ENCODE measurements around the gene ADAMTSL4.

ADAMTSL4 gene

DNA sequence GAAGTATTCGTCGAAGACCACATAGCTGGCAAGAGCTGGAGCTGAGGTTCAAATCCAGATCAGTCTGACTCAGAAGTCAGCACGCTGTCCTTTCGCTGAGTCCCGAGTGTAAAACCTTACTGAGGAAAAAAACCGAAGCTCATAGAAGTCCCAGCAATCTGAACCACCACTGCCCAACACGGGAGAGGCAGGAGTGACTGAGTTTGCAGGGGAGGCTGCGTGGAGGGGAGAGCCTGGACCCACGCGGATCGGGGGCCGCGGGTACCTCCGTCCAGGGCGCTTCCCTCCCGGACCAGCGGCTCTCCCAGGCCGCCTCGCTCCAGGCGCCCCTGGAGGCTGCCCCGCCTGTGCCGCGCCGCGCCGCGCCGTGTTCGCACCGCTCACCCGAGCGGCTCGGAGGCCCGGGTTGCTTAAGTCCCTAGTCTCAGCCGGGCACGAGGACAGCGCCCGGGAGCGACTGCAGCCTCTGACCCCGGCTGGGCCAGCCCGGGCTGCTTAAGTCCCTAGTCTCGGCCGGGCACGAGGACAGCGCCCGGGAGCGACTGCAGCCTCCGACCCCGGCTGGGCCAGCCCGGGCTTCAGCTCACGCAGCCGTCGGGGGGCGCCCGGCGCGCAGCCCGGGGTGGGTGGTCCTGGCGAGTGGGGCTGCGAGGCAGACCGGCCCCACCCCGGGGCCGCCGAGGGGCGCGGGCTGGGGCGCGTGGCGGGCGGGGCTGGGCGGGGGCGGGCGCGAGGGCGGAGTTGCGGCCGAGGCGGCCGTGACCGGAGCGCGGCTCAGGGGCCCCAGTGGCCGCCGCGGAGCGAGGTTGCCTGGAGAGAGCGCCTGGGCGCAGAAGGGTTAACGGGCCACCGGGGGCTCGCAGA is at the start of gene ADAMTSL4:
Gene ADAMTSL4 (plus strand): TSS at position 777 of the 864 bp plus-strand sequence. CDS start 2,881 bp downstream, outside the sequence.
- DNase-seq = no peak

DNA sequence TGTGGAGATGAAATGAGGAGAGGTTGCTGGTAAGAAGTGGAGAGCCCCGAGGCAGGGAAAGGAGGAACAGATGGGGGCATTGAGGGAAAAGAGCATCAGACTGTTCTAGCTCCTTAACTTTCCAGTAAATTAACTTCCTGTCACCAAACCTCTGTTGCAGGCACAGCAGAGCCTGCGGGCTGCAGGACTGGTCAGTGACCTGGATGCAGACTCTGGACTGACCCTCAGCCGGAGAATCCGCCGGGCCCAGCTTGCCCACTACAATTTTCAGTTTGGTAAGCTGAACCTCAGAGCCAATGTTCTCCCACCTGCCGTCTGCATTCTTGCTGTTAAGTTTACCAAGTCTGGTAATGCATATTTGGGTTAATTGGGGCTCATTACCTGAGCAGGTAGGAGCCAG is 43.8 kb upstream of the ADAMTSL4 start:
- no peak for DNase-seq

- DNase-seq = no peak
Measured at GRCh38 chr1:150507912-150508864, 41.0 kb upstream of the ADAMTSL4 start, which contains the start of gene ECM1. ECM1 (plus strand) TSS chr1:150508109; CDS start chr1:150508210, 101 bp downstream.

GRCh38 chr1:150508982-150509381 is 40.2 kb upstream of the ADAMTSL4 start:
- no peak for DNase-seq

GRCh38 chr1:150511551-150511950 is 37.7 kb upstream of the ADAMTSL4 start:
- DNase-seq = no peak

DNA sequence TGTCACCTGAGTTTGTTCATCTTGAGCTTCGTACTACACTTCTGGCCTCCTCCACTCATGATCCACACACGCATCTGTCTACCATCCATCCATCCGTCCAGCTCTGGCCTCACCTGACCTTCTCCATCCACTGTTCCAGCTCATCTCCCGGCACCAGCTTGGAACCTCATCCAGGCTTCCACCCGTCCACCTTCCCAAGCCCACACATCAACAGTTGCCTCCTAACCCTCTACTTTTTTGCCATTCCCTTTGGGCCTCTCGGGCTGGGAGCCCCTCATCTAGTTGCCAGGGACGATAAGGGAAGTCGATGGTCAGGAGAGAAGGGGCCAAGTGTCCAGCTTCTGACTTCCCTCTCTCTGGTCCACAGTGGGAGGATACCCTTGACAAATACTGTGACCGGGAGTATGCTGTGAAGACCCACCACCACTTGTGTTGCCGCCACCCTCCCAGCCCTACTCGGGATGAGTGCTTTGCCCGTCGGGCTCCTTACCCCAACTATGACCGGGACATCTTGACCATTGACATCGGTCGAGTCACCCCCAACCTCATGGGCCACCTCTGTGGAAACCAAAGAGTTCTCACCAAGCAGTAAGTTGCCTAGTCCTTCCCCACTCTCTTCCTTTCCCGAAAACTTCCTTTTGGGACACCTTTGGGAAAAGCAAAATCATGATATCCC is 37.1 kb upstream of the ADAMTSL4 start:
- no peak for DNase-seq

- DNase-seq = no peak
Measured at GRCh38 chr1:150512846-150513245, 36.4 kb upstream of the ADAMTSL4 start.

DNA sequence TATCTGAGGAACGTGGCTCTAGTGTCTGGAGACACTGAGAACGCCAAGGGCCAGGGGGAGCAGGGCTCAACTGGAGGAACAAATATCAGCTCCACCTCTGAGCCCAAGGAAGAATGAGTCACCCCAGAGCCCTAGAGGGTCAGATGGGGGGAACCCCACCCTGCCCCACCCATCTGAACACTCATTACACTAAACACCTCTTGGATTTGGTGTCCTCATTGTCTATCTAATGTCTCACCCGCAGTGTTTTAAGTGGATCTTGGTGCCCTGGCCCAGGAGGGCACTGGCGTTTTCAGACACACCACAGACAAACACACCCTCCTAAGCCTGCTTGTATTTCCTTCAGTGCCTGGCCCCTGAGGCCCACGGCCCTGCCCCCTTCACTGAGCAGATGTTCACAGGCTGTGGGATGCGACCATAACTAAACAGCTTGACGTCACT is 35.8 kb upstream of the ADAMTSL4 start:
- DNase-seq = no peak

GRCh38 chr1:150514260-150514659 is 34.9 kb upstream of the ADAMTSL4 start:
- no peak for DNase-seq

GRCh38 chr1:150514913-150515327 is 34.3 kb upstream of the ADAMTSL4 start:
- DNase-seq = peak; percentile 4

DNA sequence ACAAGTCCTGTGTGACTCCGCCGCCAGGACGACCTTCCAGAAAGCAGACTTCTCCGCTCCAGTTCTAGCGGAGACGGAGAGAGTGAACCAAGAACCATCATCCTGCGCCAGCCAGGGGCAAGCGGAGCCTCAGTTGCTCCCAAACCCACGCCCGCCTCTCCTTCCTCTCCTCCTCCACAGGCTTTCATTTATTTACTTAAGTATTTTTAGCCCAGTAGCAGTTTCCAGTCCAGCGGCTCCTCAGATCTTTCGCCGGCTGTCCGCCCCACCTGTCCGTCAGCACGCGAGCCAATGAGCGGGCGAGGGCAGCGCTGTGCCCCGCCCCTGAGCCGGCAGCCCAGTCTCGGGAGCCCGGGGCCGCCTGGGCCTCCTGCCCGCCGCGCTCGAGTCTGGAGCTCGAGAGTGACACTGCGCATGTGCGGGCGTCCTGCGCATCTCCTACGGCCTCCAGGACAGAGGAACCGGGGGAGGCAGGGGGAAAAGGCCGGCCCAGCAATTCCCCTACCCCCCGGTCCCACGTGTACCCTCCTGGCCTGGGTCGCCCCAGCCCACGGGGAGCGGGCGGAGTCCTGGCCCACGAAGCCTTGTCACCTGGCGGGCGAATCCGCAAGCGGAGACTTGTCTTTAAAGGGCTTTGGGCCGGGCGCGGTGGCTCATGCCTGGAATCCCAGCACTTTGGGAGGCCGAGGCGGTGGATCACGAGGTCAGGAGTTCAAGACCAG is 33.7 kb upstream of the ADAMTSL4 start, which contains the start of gene FALEC:
Gene FALEC (plus strand): TSS at position 425 of the 722 bp plus-strand sequence.
- DNase-seq = peak; percentile 89

GRCh38 chr1:150516050-150516591 is 33.1 kb upstream of the ADAMTSL4 start:
- DNase-seq = no peak

DNA sequence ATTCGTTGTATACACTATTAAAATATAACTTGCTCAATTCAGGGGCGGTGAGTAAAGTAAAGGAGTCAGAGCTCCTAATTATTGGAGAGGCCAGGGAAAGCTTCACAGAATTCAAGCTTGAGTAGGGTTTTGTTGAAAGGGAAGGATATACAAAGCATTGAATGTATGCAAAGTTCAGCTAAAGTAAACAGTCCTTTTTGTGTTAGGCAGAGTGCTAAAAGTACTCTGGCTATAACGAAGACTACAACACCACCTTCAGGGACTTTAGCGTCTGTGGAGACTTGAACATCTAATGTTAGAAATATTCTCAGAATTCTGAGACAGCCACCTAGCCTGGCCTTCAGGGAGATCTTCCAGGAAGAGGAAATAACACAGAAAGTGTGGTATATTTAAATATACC is 32.6 kb upstream of the ADAMTSL4 start:
- no peak for DNase-seq

DNA sequence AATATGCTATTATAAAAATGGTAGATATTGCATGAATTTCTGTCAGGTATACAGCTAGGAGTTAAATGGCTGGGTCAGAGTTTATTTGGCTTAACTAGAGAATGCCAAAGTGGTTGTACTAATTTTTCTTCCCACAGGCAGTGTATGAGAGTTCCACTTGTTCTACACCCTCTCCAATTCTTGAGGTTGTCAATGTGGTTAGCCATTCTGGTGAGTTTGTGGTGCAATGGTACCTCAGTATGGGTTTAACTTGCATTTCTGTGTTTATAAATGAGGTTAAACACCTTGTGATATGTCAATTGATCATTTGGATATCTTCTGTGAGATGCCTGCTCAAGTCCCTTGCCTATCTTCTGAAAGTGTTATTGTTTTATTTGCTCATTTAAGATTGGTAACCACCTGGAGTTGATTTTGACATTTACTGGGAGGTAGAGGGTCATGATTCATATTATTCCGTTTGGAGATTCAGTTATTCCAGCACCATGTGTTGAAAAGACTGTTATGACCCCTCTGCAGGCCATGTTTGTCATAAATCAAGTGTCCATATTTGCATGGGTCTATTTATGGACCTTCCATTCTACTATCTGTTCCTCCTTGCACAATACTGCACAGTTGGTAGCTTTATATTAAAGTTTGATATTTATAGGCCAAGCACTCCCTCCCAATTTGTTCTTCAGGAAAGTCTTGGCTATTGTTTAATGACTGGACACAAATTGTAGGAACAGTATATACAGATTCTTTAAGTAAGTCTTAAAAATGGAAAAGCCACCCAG is 27.8 kb upstream of the ADAMTSL4 start:
- no peak for DNase-seq

DNA sequence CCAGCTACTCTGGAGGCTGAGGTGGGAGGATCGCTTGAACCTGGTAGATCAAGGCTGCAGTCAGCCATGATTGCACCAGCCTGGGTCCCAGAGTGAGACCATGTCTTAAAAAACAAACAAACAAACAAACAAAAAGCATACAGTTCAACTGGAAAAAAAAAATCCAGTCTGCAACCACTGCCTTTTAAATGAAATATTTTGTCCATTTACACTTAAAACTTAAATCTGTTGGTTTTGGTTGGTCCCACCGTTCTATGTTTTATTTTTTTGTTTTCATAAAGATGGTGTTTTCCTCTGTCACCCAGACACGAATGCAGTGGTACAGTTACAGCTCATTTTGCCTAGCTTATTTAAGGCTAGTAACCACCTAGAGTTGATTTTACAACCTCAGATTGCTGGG is 23.9 kb upstream of the ADAMTSL4 start:
- no peak for DNase-seq

GRCh38 chr1:150528196-150528595 is 21.0 kb upstream of the ADAMTSL4 start:
- no peak for DNase-seq

- no peak for DNase-seq
Measured at GRCh38 chr1:150529017-150529416, 20.2 kb upstream of the ADAMTSL4 start.

GRCh38 chr1:150530491-150531159 is 18.6 kb upstream of the ADAMTSL4 start:
- DNase-seq = no peak

DNA sequence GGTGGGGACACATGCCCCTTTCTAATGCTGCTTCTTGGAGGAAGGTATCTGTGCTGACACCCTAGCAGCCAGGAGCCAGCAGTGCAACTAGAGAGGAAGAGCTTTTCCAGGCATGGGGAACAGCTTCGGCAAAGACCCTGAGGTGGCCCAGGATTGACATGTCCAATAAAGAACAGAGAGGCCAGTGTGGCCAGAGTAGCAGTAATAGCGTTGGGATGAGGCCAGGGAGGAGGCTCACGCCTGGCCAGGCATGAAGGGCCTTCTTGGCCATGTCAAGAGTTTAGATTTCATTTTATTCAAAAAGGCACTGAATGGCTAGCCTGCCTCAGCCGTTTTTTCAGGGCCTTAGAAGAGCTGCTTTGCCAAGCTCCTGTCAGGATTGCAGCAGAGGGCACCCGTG is 16.3 kb upstream of the ADAMTSL4 start:
- DNase-seq = no peak

GRCh38 chr1:150534002-150534401 is 15.2 kb upstream of the ADAMTSL4 start:
- no peak for DNase-seq

All from stimulated activated CD4-positive, alpha-beta T cell treated with anti-CD3 and anti-CD28 coated beads, Interleukin-12 subunit alpha, Interleukin-12 subunit beta, amount 100 ng/mL, for 4 hours (primary cell).